Raji (cell line): ENCODE data around the gene SCN3A.

Experiments
- POLR2A ChIP-seq: IDR thresholded peaks from 2 replicates; pipeline ENCODE4 v1.6.1; 2011; ENCODE audit warnings: low read depth, low read length, control low read depth; ENCODE audit not compliant: insufficient read depth

Gene SCN3A

DNA sequence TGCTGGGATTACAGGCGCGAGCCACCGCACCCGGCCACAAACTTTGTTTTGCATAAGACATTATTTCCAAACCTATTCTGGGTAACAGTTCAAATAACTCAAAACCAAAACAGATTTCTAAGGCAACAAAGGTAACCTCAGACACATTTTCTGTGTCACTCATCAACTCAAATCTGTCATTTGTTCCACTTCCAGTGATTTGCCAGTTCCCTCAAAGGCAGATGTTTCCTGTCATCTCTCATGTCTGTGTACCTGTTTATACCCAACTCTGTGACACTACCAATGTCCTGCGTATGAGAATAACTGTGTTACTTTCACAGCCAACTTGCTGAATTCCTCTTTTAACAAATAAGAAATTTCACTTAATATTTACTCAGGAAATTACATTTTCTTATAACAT, 54.4 kb downstream of the SCN3A start:
- TF ChIP-seq POLR2A, result no peak

DNA sequence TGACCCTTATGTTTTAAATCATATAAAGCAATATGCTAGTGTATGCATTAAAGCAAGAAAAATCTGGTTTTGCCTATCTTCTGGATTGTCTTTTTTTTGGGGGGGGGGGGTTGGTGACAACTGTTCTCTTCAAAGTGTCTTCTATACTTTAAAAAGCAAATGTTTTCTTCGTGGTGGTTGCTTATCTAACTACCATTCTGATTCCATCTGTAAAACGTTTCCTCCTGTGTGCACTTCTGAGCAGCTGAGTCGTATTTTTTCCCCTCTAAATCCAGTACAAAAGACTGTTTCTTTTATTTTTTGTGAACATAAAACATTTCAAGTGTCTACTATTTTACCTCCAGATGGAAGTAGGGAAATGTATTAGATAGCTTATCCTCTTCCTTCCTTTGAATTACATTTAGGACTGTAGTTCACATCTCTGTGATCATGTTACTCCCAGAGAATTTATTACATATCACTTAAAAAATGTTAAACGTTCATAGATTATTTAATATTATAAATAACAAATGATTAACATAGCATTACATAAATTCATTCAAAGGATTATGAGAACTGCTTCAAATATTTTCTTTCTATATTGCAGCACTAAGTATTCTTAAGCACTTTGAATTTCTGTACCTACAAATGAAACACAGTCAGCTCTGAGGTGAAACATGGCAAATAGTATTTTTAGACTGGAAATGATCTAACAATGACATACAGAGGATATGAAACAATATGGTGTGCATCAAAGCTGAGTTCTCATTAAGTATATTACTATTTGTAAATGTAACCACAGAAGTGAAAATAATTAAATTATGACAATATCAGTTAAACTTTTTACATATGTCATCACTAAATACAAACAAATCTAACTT, 56.4 kb downstream of the SCN3A start:
- no peak for TF ChIP-seq POLR2A

DNA sequence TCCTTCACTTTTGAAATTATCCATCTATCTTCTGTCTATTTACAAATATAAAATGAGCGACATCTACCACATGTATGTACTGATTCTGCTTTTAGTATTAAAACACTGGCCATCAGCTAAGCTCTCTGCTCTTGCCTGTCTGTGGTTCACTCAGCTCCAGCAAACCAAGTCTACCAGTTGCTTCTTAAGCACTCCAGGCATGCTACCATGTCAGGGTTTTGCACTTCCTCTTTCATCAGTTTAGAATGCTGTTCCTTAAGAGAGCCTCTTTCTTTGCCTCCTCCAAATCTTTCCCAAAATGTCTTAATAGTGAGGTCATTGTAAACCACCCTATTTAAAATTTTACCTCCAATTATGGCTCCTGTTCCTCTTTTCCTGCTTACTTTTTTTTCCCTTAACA, 59.5 kb downstream of the SCN3A start:
- TF ChIP-seq POLR2A, result no peak

DNA sequence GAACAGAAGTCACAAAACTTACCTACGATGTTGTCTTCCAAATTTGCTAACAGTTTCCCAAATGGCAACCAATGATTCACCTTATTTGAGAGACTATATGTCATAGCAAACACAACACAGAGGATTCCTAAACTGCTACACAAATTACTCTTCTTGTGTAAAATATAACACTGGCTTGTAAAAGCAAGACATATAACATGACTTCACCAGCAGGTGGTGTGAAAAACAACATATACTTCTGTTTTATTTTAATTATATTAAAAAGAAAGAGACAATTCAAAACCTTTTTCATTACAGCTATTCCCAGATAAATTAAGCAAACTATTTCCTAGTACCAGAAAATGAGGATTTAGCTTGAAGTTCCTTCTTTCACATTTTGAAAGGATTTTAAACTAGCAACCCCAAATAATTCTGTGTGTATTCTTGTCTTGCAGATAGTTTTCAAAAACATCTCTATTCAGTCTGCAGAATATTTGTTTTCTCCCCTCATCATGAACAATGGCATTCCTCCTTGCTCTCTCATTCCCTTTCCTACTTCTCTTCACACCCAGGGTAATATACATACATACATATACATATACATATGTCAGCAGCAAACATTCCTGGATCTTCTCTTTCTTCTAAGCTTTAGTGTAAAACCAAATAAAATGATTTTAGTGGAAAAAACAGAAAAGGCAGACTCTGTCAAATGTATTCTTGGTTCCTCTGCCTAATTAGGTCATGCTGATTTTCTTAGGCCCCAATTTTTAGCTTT, 62.1 kb downstream of the SCN3A start:
- no peak for TF ChIP-seq POLR2A

DNA sequence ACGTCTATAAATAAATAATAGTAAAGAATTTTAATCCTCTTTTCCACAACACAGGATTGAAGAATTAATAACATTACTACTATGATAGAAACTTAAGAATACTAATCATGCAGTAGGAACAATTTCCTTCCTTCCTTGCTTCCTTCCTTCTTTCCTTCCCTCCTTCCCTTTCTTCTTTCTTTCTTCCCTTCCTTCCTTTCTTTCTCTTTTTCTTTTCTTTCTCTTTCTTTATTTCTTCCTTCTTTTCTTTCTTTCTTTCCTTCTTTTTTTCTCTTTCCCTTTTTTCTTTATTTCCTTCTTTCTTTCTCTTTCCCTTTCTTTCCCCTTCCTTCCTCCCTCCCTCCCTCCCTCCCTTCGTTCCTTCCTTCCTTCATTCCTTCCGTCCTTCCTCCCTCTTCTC, 77.6 kb downstream of the SCN3A start:
- TF ChIP-seq POLR2A, result no peak

DNA sequence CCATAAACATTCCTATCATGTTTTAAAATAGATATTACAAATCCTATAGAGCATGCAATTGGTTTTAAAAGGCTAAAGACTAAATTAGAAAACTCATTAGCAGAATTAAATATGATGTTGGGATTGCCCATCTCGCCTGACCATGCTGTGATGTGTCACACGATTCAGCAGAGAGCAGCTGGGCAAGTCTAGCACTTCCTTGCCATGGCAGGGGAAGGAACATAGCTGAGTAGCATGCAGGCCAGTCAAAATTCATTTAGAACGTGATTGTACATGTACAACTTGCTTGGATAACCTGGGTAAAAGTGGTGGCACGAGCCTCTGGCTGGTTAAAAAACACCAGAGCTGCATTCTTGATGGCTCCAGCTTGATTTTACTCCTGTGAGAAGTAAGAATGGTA, 81.3 kb downstream of the SCN3A start:
- TF ChIP-seq POLR2A, result no peak

DNA sequence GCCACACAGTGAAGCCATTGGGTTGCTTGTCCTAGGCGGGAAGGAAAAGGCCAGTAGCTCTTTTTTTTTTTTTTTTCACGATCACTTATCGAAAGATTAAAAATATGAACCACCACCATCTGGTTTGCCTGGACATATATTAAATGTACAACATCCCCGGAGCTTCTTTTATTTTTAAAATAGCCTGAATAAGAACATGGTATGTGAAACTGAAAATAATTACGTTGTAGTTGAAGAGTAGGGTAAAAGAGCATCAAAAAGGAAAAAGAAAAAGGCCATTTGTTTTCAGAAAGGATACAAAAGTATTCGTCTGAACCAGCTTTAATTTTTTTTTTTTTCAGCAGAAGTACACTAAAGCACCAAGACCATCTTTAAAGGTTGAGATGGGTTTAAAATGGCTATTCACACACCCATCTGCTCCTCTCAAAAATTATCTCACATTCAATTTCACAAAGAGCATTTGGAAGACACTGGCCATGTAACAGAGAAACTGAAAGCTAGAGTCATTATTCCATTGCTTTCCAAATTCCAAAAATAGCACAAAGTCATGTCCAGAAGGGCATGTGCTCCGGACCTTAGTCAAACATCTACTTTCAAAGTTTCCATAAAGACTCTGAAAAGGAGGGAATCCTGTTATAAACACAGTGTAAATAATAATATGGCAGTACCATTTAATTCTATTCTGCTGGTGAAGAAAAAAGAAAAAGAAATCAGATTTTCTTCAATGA, 82.9 kb downstream of the SCN3A start:
- no peak for TF ChIP-seq POLR2A

DNA sequence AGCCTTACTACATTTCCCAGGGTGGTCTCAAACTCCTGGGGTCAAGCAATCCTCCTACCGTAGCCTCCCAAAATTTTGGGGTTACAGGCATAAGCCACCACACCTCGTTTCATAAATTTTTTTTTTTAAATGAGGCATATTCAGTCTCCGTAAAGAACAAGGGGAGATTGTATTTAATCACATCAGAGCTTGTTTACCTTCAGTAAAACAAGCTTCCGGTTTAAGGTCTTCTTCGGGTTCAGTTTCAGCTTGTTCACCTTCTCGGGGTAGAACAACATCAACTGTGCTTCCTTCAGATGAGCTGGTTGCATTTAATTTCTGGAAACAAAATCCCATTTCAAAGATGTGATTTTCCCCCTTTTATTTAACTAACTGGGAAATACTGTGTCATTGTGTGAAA, 88.6 kb downstream of the SCN3A start:
- no peak for TF ChIP-seq POLR2A

DNA sequence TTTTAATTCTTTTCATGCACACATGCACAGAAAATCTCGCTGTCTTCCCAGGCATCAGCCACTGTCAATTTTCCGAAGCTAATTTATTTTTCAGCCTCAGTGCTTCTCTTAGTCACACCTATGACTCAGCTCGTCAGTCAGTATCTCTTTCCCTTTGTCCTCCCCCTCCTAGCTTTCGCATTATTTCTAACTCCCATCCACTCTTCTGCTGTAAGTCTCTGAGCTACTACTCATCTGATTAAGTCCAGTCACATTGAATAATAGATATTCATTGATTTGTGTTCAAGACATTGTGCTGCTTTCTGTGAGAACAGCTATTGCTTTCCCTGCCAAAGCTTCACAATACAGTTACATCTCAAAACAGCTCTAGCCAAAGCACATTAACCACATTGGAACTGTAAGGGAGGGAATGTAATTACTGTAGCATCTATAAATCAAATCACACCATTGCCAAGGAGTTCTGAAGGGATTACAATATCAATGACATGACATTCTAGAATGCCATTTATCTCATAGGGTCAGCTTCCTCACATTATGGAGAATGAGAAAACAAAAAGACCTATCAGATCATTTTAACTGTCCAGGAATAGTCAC, 89.4 kb downstream of the SCN3A start:
- TF ChIP-seq POLR2A, result no peak

DNA sequence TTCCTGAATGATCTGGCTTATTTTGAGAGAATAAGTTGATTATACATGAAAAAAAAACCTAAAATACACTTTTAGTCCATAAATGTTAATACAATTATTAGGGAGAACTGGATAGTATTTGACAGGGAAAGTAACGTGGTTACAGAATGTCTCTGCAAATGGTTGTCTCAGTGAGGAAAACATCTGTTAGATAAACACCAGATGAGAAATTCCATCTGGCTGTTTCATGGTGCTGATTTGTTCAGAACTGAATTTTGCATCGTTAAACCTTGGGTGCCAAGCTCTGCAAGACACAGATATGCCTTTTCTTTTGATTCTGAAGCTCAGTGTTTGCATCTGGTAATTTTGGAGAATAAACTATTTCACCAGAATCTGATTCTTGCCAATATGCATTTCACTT, 90.4 kb downstream of the SCN3A start:
- TF ChIP-seq POLR2A, result no peak

DNA sequence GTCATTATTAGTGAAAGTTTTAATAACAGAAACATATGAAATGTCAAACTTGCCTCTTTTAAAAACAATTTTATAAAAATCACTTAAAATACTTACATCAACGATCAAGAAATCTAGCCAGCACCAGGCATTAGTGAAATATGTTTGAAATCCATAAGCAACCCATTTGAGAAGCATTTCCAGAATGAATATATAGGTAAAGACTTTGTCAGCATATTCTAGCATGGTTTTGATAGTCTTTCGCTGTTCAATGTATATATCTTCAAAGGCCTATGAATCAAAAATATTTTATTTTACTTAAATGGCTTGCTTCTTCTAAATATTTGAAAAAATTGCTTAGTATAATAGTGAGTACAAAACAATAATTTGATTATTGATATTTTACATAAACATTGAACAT, 91.1 kb downstream of the SCN3A start:
- no peak for TF ChIP-seq POLR2A

DNA sequence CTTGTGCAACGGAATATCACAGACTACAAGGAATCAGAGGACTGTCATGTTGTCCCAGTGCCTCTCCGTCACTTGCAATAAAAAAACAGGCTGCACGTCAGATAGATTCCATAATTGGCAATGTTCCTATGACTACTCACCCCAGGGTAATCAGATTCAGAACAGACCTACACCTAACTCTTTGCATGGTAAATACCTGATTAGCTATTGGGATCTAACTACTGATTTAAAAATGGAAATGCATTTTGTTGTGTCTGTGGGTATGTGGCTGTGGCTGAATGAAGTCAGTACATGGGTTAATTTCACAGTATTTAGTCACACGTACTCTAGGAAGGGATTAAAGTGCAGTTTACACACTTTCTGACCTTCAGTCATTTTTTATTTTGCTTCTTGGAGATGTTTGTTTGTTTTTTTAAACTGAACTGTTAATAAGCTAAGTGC, 91.7 kb downstream of the SCN3A start:
- no peak for TF ChIP-seq POLR2A

DNA sequence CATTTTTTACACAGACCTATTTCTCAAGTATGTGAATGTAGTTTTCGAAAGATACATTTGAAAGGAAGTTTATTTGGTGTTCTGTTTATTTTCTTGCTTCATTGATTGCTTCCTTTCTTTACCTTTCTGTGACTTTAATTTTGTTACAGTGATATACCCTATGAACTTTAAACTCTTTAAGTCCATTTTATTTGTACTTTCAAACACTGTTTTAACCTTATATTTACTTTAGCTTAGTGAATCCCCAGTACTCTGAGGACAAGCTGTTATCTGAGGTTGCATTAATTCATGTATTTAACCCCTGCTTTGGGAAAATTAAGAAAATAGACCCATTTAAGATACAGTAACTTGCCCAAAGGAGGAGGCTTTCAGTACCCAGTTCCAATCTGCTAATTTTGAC, 93.5 kb downstream of the SCN3A start:
- no peak for TF ChIP-seq POLR2A

DNA sequence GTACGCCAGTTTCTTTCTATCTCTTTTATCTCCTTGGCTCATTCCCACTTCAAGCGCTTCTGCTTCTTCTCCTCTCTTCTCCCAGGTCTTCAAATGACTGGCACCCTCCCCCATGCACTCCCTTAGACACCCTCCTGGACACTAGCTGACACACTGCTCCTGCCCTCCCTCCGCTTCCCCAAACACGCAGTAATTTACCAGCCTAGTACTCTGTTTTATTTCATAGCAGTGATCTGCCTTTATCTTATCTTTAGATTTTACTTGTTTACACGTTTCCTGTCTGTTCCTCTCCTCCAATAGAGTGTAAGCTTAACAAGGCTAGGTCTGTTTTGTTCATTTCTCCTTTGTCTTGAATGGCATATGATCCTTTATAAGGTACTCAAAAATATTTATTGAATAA, 93.9 kb downstream of the SCN3A start:
- no peak for TF ChIP-seq POLR2A

DNA sequence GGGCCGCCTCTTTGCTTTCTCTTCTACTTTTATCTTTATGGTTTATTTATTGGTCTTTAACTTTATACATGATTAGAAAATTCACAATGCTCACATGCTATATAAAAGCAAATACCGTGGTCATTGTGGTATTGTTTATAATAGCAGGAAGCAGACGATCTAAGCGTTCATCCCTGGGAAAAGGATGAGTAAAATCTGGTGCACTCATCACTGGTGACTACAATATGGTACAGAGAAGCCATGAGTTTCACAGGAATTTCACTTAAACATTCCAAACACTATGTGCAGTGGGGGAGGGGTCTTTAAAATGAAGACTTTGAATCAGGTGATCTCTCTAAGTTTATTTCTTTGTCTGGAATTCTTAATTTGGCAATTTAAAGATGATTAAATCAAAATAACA, 97.9 kb downstream of the SCN3A start:
- TF ChIP-seq POLR2A, result no peak
